ENCODE data around the gene RFNG.

DNA sequence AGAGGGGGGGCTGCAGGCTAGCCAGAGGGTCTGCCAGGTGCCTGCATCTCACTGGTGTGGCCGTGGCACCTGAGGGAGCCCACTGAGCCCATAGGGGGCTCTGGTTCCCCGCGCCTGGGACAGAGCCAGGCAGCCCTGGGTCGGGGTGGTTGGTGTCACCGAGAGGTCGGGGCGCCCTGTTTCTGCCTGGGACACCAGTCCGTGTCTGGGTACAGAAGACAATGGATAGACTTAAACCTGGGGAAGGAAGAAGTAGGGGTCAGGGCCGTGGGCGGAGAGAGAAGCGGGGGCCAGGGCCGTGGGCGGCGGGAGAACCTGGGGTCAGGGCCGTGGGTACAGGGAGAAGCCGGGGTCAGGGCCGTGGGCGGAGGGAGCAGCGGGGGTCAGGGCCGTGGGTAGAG is 3.0 kb downstream of the RFNG start:
- TF ChIP-seq, protein P1, sequence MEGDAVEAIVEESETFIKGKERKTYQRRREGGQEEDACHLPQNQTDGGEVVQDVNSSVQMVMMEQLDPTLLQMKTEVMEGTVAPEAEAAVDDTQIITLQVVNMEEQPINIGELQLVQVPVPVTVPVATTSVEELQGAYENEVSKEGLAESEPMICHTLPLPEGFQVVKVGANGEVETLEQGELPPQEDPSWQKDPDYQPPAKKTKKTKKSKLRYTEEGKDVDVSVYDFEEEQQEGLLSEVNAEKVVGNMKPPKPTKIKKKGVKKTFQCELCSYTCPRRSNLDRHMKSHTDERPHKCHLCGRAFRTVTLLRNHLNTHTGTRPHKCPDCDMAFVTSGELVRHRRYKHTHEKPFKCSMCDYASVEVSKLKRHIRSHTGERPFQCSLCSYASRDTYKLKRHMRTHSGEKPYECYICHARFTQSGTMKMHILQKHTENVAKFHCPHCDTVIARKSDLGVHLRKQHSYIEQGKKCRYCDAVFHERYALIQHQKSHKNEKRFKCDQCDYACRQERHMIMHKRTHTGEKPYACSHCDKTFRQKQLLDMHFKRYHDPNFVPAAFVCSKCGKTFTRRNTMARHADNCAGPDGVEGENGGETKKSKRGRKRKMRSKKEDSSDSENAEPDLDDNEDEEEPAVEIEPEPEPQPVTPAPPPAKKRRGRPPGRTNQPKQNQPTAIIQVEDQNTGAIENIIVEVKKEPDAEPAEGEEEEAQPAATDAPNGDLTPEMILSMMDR (IDR thresholded peaks at IDR 0.05) = no peak
- no peak for TF ChIP-seq POLR2A (IDR thresholded peaks at IDR 0.05)
